CD14-positive monocyte (primary cell): ENCODE data around the gene PCDHAC2. TPM values are rescaled to one million over a fixed set of nuclear protein-coding genes. Genes with fewer than 3 reads are reported as not detected.

ENCODE experiments used
- DNase-seq, 3 donors: peaks; one replicate each; pipeline ENCODE4 v3.0.0-alpha.2; 2011 to 2022
- H2AFZ ChIP-seq: 2 replicates; pipeline ENCODE4 v1.6.0; 2012; ENCODE audit warnings: mild to moderate bottlenecking, low read depth, low read length, inconsistent platforms; ENCODE audit not compliant: insufficient read depth, poor library complexity, severe bottlenecking
- H3K27ac ChIP-seq, 2 donors: 1 replicate in 1 of 2; 2 replicates in 1 of 2; pipeline ENCODE4 v1.5.1; 2012 to 2013; ENCODE audit warnings: low read length in 2 of 2, control low read depth in 1 of 2, inconsistent platforms in 1 of 2, low read depth in 1 of 2, mild to moderate bottlenecking in 1 of 2
- H3K27me3 ChIP-seq, 2 donors: one replicate each; pipeline versions ENCODE4 v1.6.0 to v1.6.1; 2011 to 2013; ENCODE audit warnings: low read length in 2 of 2; ENCODE audit not compliant: control insufficient read depth in 2 of 2, insufficient read depth in 2 of 2
- H3K36me3 ChIP-seq, 2 donors: replicated peaks in 1 of 2; 1 replicate in 1 of 2; 2 replicates in 1 of 2; pipeline versions ENCODE4 v1.5.1 to v1.6.1; 2012 to 2013; ENCODE audit warnings: low read length in 2 of 2, control low read depth in 1 of 2, inconsistent platforms in 1 of 2, mild to moderate bottlenecking in 1 of 2; ENCODE audit not compliant: insufficient read depth in 2 of 2, control insufficient read depth in 1 of 2
- H3K4me1 ChIP-seq, 2 donors: 1 replicate in 1 of 2; 2 replicates in 1 of 2; pipeline versions ENCODE4 v1.5.1 to v1.6.1; 2012 to 2013; ENCODE audit warnings: low read length in 2 of 2, control low read depth in 1 of 2, inconsistent platforms in 1 of 2, mild to moderate bottlenecking in 1 of 2, moderate library complexity in 1 of 2; ENCODE audit not compliant: insufficient read depth in 2 of 2, control insufficient read depth in 1 of 2
- H3K4me2 ChIP-seq: replicated peaks from 2 replicates; pipeline ENCODE3; 2012; ENCODE audit warnings: low read length, moderate library complexity, mild to moderate bottlenecking; ENCODE audit not compliant: poor library complexity, severe bottlenecking; ENCODE audit errors: extremely low read depth
- H3K4me3 ChIP-seq, 3 experiments: fragments of 200-600 bp in 1 of 3; sonication (generic) in 1 of 3; replicated peaks in 1 of 3; 1 replicate in 2 of 3; 2 replicates in 1 of 3; pipeline ENCODE4 v1.5.1; 2011 to 2013; ENCODE audit warnings: low read length in 3 of 3, mild to moderate bottlenecking in 3 of 3, control low read depth in 2 of 3, low read depth in 2 of 3, inconsistent platforms in 1 of 3, moderate library complexity in 1 of 3
- H3K79me2 ChIP-seq: 2 replicates; pipeline ENCODE4 v1.6.0; 2012; ENCODE audit warnings: mild to moderate bottlenecking, control low read depth, inconsistent platforms, low read length, moderate library complexity; ENCODE audit not compliant: insufficient read depth
- H3K9ac ChIP-seq: 2 replicates; pipeline ENCODE4 v1.6.0; 2017; ENCODE audit warnings: low read length, mild to moderate bottlenecking; ENCODE audit not compliant: insufficient read depth, poor library complexity, severe bottlenecking
- H3K9me3 ChIP-seq, 2 donors: replicated peaks in 1 of 2; 1 replicate in 1 of 2; 2 replicates in 1 of 2; pipeline versions ENCODE4 v1.5.1 to v1.6.1; 2012 to 2013; ENCODE audit warnings: low read length in 2 of 2, control low read depth in 1 of 2; ENCODE audit not compliant: control insufficient read depth in 1 of 2, insufficient read depth in 1 of 2
- H4K20me1 ChIP-seq: 2 replicates; pipeline ENCODE4 v1.6.0; 2012; ENCODE audit warnings: mild to moderate bottlenecking, low read length, control low read depth, moderate library complexity; ENCODE audit not compliant: insufficient read depth
- H3K27ac Mint-ChIP-seq, 7 donors: one replicate each; pipeline ENCODE4 v1.8.0; 2020; ENCODE audit warnings: mild to moderate bottlenecking in 7 of 7, mixed read lengths in 7 of 7, moderate library complexity in 6 of 7, inconsistent platforms in 2 of 7
- H3K27me3 Mint-ChIP-seq, 3 donors: one replicate each; pipeline ENCODE4 v1.8.0; 2021 to 2022; ENCODE audit warnings: low read depth in 3 of 3, mild to moderate bottlenecking in 3 of 3, mixed read lengths in 3 of 3, moderate library complexity in 3 of 3, inconsistent platforms in 1 of 3
- H3K36me3 Mint-ChIP-seq, 2 donors: one replicate each; pipeline ENCODE4 v1.8.0; 2020; ENCODE audit warnings: mixed read lengths in 2 of 2, inconsistent platforms in 1 of 2, mild to moderate bottlenecking in 1 of 2
- H3K4me1 Mint-ChIP-seq: one replicate; pipeline ENCODE4 v1.8.0; 2020; ENCODE audit warnings: mild to moderate bottlenecking, mixed read lengths
- H3K4me3 Mint-ChIP-seq, 2 donors: one replicate each; pipeline ENCODE4 v1.8.0; 2020; ENCODE audit warnings: mild to moderate bottlenecking in 2 of 2, mixed read lengths in 2 of 2, moderate library complexity in 1 of 2
- H3K9me3 Mint-ChIP-seq, 7 donors: one replicate each; pipeline ENCODE4 v1.8.0; 2020 to 2022; ENCODE audit warnings: mixed read lengths in 7 of 7, mild to moderate bottlenecking in 6 of 7, moderate library complexity in 6 of 7, inconsistent platforms in 2 of 7
- WGBS: methylation state at CpG from one replicate; pipeline ENCODE4 v1.1.5; 2013; ENCODE audit warnings: missing lambda C conversion rate; ENCODE audit not compliant: insufficient coverage; 5-methylcytosine and 5-hydroxymethylcytosine counted together
- intact Hi-C, 2 donors: fragments of 100-400 bp; cut with micrococcal nuclease; formaldehyde crosslinking; loops; one replicate each; pipeline versions ENCODE4 v1.15.0 to v1.15.1; 2023
- polyA plus RNA-seq, 3 donors: library from polyadenylated mRNA; depleted of rRNA in 1 of 3; unstranded in 2 of 3; stranded (reverse) in 1 of 3; fragments of 300-500 nt in 2 of 3; fragments of >200 nt in 1 of 3; fragmentation: Illumina TruSeq in 2 of 3; gene quantifications; 1 replicate in 2 of 3; 2 replicates in 1 of 3; pipeline ENCODE4 v1.2.3, GENCODE V29; 2012 to 2021
- TF ChIP-seq, protein P1 (sequence below): fragments of 200-600 bp; IDR thresholded peaks from one replicate; pipeline ENCODE4 v1.8.0; 2022; ENCODE audit warnings: antibody characterized with exemption, mild to moderate bottlenecking

Gene PCDHAC2
- polyA plus RNA-seq, 3 donors = not detected

DNA sequence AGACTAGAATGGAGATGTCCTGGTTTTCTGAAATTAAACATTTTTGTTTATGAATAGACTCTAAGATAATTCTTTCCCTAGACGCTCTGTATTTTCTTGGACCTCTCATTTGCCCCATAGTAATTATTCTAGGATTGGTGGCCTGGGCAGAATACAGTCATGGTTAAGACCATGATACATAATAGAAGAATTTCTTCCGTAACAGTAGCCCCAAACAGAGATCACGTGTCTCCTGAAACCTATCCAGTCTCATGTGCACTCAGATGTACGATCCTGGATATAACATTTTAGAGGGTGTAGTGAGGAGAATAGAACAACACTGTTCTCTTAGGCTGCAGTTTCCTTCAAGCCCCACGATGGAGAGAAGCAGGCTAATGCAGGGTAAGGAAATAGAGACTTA is 22.3 kb downstream of the PCDHAC2 start:
- DNase-seq = no peak

DNA sequence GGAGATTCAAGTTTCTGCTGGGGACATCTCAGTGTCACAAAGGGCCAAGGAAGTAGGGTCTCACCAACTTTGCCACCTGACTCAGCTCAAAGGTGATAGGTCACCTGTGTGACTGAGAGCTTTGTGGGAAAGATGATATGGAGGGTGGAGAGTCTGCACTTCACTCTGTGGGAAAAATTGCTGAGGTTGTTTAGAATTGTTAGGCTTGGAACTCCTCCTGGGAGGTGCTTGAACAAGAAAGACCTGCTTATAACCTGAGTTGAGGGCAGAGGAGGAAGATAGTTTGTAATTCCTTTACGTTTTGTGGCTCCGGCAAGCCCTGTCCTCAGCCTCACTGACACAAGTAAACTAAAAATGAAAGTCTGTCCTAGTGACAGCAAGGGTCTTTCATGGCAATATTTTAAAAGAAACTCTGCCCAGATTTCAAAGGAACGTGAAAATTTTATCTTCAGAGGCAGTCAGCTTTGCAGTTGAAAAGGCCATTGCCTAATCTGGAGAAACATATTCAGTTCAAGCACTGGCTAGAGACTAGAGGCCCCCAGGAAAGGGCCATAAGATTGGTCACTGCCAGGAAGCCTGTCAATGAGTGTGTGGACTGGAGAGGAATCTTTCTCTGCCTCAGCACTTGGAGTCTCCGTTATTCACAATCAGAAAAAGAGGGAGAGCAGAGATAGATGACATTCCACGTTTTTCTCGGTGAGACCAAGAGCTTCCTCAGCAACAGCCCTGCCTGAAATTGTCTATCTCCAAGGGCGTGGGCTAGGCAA is 23.2 kb downstream of the PCDHAC2 start:
- Histone ChIP-seq H4K20me1 (no peaks in the 10 kb centered on the region), H3K27ac (no peak overlapping the region), H3K36me3 (no peaks in the 10 kb centered on the region), H3K9ac (no peak overlapping the region), H2AFZ (no peak overlapping the region), H3K27me3 (no peaks in the 10 kb centered on the region), H3K79me2 (no peaks in the 10 kb centered on the region), H3K9me3 (peaks cover 5 to 8% of the 10 kb centered on the region in 2 donors), H3K4me1 (no peaks in the 10 kb centered on the region), H3K4me3 (no peak overlapping the region), H3K4me2 (no peak overlapping the region)
- Mint-ChIP-seq H3K27ac (no peak overlapping the region), H3K4me3 (no peak overlapping the region), H3K27me3 (peaks cover 0 to 5% (median 2%) of the 10 kb centered on the region in 3 donors), H3K9me3 (peaks cover 4 to 19% (median 7%) of the 10 kb centered on the region in 7 donors), H3K36me3 (no peaks in the 10 kb centered on the region), H3K4me1 (no peaks in the 10 kb centered on the region)
- intact Hi-C loops = no loop called here
- 77% methylated on average over 7 of the region's 7 CpGs for WGBS
- TF ChIP-seq, protein P1, sequence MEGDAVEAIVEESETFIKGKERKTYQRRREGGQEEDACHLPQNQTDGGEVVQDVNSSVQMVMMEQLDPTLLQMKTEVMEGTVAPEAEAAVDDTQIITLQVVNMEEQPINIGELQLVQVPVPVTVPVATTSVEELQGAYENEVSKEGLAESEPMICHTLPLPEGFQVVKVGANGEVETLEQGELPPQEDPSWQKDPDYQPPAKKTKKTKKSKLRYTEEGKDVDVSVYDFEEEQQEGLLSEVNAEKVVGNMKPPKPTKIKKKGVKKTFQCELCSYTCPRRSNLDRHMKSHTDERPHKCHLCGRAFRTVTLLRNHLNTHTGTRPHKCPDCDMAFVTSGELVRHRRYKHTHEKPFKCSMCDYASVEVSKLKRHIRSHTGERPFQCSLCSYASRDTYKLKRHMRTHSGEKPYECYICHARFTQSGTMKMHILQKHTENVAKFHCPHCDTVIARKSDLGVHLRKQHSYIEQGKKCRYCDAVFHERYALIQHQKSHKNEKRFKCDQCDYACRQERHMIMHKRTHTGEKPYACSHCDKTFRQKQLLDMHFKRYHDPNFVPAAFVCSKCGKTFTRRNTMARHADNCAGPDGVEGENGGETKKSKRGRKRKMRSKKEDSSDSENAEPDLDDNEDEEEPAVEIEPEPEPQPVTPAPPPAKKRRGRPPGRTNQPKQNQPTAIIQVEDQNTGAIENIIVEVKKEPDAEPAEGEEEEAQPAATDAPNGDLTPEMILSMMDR = no peak
- DNase-seq = no peak

More for the DNA sequence above, 22.3 kb downstream of the PCDHAC2 start:
- H3K4me1 ChIP-seq = no peaks in the 10 kb centered on the region
- no peaks in the 10 kb centered on the region for H3K4me1 Mint-ChIP-seq
- H3K36me3 ChIP-seq = no peaks in the 10 kb centered on the region
- no peaks in the 10 kb centered on the region for H3K27me3 ChIP-seq
- H3K9me3 Mint-ChIP-seq = peaks cover 5 to 17% (median 7%) of the 10 kb centered on the region in 7 donors
- no CpG with 5 or more reads among the region's 5 CpGs for WGBS
- no peak overlapping the region for H3K27ac ChIP-seq
- H3K4me3 Mint-ChIP-seq = no peak overlapping the region
- H3K4me2 ChIP-seq = no peak overlapping the region
- intact Hi-C loops = no loop called here
- H3K79me2 ChIP-seq = no peaks in the 10 kb centered on the region
- H3K27ac Mint-ChIP-seq = no peak overlapping the region
- no peak overlapping the region for H2AFZ ChIP-seq
- TF ChIP-seq, protein P1 = no peak
- H3K27me3 Mint-ChIP-seq = peaks cover 0 to 6% (median 2%) of the 10 kb centered on the region in 3 donors
- H3K4me3 ChIP-seq = no peak overlapping the region
- H3K9ac ChIP-seq = no peak overlapping the region
- H4K20me1 ChIP-seq = no peaks in the 10 kb centered on the region
- H3K9me3 ChIP-seq = peaks cover 8% of the 10 kb centered on the region in 2 donors
- H3K36me3 Mint-ChIP-seq = no peaks in the 10 kb centered on the region
